Occipital lobe (tissue), 2 donors: ENCODE results near the gene CNOT8. TPM values are rescaled to one million over a fixed set of nuclear protein-coding genes. Genes with fewer than 3 reads are reported as not detected.
"Not testable (repeated sequence)": the region's sequence is repeated elsewhere in the genome, so short reads cannot be mapped to it uniquely, and the experiment has no call there.

Experiments used
- DNase-seq: peaks from one replicate; lab custom pipeline; 2025; lab: John Stamatoyannopoulos, UW
- total RNA-seq: library from RNA; depleted of rRNA; stranded (reverse); fragments of >200 nt; gene quantifications from one replicate; pipeline ENCODE4 v1.2.3, GENCODE V29; 2014

The CNOT8 gene
- 139 TPM for total RNA-seq

DNA sequence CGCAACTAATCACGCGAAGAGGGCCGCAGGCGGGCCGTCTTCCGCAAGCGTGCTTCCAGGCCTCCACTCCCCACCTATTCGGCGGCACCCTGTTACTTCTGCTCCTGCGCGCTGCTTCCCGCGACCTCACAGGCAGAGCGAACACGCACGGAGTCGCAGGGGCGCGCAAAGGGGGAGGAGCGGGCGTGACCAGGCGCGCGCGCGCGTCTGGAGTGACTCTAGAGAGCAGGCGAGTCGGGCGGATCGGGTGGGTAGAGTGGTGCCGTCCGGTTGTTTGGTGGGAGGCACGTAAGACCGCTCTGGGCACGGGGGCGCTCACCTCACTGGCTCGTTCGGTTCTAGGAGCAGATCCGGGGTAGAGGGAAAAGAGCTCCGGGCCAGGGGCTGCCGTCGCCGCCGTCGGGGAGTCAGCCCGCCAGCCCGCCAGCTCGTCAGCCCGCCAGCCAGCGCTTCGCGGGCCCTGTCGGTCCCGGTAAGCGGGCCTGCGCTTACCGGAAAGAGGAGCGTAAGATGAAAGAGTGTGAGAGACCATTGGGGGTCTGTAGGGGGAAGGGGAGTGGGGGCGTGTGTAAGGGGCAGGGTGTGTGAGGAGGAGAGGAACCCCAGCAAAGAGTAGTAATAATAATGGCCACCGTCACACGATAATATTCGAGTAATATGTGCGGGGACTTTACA lies at the start of gene CNOT8:
Gene CNOT8, plus strand, starts transcription at position 331 of the 675 bp plus-strand sequence. CDS start 4,652 bp downstream, outside the sequence.
- DNase-seq: peak; percentile 97

DNA sequence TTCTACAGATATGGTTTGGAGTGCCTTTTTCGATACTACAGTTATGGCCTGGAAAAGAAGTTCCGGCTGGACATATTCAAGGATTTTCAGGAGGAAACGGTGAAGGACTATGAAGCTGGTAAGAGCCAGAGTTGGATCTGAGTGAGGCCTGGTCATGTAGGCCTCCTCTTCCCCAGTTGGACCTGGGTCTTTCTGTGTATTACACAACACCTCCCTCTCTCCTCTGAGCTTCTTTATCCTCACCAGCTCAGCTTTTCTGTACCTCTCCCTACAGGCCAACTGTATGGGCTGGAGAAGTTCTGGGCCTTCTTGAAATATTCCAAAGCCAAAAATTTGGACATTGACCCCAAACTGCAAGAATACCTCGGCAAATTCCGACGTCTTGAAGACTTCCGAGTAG lies 47.2 kb upstream of the CNOT8 start:
- DNase-seq: no peak

- DNase-seq: peak; percentile 21
Measured at GRCh38 chr5:154811653-154812465, 46.6 kb upstream of the CNOT8 start.

DNA sequence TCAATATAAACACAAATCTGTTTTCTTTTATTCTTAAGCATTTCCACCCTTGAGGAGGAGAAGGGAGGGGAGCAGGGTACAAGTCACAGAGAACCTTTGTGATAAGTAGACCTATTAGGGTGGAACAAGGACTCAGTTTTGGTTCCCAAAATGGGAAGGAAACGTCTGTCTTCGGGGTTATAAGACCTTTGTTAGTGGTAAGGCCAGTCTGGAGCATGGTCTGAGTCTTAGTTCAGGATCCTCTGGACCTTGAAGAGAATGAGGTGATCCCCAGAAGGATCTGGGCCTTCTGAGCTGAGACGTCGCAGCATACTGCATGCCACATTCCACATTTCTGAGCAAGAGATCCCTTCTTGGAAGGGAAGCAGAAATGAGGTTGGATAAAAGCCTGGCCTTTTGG lies 45.3 kb upstream of the CNOT8 start:
- no peak for DNase-seq

- DNase-seq: no peak
Measured at GRCh38 chr5:154813736-154814135, 44.7 kb upstream of the CNOT8 start.

- DNase-seq: no peak
Measured at GRCh38 chr5:154815025-154815424, 43.4 kb upstream of the CNOT8 start.

DNA sequence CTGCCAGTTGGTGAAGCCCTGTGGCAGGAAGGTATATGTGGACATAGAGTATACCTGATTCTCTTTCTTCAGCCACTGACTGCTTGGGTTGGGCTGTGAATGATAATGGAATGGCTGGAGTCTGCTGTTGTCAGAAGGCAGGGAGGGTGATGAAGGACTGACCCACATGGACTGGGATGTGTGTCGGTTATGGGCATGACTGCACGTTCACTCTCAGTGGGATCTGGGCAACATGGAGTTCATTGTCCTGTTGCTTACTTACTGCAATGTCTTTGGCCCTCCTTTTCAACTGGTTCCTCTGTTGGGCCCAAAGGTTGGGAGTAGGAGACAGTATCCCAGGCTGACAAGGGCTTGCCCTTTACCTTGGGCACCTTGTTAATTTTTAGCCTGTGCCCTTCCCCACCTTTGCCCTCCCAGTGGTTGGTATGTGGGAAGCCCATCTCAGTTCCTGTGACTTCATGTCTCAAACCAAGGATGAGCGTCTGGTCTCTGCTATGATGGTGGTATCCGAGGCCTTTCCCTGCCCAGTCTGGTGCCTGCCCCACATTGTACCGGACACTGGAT lies 42.7 kb upstream of the CNOT8 start:
- no peak for DNase-seq

- DNase-seq: no peak
Measured at GRCh38 chr5:154816891-154817492, 41.4 kb upstream of the CNOT8 start.

- DNase-seq: no peak
Measured at GRCh38 chr5:154817815-154818214, 40.6 kb upstream of the CNOT8 start.

DNA sequence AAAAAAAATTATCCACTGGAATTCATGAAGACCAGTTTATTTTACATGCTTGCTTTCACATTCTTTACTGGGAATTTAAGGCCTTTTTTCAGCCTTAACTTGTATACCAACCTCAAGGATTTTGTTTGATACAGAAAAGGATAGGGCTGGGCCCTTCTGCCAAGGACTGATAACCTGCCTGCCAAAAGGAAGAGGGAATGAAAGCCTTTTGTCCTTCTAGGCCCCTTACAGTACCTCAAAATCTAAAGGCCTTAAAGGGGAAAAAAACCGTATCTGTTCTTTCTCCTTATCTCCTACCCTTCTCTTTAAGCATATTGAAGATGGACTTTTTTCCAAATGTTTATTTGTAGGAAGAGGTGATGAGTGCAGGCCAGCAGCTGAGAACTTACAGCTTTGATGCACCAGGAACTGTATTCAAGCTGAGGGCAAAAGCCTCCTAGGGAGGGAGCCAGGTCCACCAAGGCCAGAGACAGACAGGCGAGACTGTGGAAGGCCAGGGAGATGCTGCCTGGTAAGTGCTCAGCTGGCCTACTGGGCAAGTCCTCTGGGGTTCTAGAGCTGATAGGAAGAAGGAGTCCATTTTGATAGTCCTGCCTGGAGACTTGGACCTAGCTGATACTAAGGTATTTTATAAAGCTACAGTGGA lies 39.8 kb upstream of the CNOT8 start:
- DNase-seq: no peak

DNA sequence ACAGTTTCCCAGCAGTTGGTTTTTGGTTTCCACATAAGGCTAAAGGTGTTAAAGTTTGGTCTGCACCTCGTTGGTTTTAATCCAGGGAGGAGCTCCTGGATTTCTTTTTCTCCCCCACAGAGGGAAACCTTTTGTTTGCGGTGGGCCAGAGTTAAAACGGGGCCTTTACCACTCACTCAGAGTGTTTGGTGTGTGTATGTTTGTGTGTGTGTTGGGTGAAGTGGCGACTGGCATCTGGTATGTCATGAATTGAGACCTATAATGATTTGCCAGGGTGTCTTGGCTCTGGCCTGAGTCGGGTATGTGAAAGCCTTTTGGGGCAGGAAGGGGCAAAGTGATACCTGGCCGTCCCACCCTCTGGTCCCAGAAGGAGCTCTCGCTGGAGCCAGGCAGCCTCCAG lies 38.9 kb upstream of the CNOT8 start:
- no peak for DNase-seq

GRCh38 chr5:154820383-154820782 lies 38.0 kb upstream of the CNOT8 start:
- no peak for DNase-seq

- DNase-seq: not testable (repeated sequence)
Measured at GRCh38 chr5:154822896-154823295, 35.5 kb upstream of the CNOT8 start.

- DNase-seq: no peak
Measured at GRCh38 chr5:154823605-154824004, 34.8 kb upstream of the CNOT8 start.

DNA sequence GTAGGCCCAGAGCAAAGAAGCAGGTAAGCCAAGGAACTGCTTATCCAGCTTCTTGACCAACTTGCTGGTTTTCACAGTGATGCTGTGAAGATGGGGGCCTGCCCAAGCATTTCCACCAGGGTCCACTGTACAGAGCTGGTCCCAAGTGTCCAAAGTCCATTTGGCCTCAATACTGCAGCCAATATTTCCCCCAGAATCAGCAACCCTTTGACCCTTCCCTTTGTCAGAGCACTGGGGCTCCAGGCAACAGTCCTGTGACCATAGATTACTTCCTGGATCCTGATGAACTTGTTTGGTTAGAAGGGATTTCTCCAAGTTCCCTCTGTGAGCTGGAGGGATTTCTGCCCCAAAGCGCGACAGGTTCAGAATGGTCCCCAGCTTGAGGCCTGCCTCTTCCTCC lies 34.4 kb upstream of the CNOT8 start:
- no peak for DNase-seq

GRCh38 chr5:154829181-154829588 lies 29.2 kb upstream of the CNOT8 start:
- no peak for DNase-seq

GRCh38 chr5:154829589-154830218 lies 28.7 kb upstream of the CNOT8 start:
- DNase-seq: no peak

DNA sequence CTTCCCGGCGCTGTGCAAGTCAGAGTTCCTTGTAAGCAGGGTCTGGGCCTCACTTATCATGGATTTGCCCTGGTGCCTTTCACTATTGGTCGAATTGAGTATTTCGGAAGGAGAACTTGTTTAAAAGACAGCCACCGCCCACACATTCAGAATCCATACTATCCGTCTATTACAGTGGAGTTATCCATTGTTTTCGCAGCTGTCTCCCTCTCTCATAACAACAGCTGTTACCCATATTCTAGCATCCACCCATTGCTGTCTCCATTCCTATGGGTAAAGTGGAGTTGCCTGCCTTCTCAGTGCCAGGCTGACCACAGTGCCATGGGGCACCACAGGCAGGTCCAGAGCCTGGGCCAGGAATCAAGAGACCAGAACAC lies 28.2 kb upstream of the CNOT8 start:
- no peak for DNase-seq

DNA sequence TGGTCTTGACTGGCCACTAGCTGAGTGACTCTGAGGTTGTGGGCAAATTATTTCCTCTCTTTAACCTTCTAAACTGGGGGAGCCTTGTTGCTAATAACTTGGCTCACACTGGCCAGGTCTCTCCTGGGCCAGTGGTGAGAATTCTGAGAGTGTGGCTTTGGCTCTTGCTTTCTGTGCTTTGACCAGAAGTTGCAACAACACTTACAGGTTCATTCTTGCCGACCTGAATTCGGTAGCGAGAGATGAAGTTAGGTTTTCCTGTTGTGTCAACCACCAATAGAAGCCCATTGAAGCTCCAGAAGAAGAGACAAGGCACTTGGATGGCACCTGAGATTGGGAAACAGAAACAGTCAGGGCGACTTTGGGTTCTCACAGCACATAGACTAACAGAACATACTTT lies 27.8 kb upstream of the CNOT8 start:
- no peak for DNase-seq

DNA sequence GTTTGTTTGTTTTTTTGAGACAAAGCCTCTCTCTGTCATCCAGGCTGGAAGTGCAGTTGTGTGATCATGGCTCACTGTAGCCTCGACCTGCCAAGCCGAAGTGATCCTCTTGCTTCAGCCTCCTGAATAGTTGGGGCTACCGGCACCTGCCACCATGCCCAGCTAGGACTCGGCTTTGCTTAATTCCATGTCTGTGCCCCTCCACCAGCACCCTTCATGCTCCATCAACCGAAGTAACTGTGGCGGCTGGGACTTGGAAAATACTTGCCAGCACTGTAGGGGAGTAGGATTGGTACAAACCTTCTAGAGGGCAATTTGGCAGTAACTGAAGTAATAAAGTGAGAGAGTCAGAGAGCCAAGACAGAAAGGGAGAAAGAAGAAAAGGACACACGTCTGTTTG lies 27.0 kb upstream of the CNOT8 start:
- no peak for DNase-seq

DNA sequence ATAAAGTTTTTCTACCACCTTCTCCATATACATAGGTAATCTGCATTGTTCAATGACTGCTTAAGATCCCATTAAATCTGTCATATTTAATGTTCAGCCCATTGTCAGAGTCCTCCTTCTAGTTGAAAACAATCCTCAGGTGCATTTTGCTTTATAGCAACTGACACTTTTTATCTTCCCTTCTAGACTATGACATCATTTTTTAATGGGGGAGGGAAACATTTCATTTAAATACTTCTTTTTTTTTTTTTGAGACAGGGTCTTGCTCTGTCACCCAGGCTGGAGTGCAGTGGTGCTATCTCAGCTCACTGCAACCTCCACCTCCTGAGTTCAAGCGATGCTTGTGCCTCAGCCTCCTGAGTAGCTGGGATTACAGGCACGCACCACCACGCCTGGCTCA lies 25.6 kb upstream of the CNOT8 start:
- not testable (repeated sequence) for DNase-seq
